Naive B cell (primary cell): ENCODE measurements around the gene CLPSL2. TPM values are rescaled to one million over a fixed set of nuclear protein-coding genes. Genes with fewer than 3 reads are reported as not detected.

ENCODE experiments used
- ATAC-seq, 2 donors: fragments of 150-1000 bp; cut with Tn5 transposase; 2 replicates each; pipeline ENCODE4 v1.10.0; 2021; ENCODE audit warnings: low read depth in 2 of 2, mild to moderate bottlenecking in 2 of 2, moderate library complexity in 2 of 2
- DNase-seq: peaks from one replicate; pipeline ENCODE4 v3.0.0; 2022
- H3K27ac Mint-ChIP-seq, 6 donors: one replicate each; pipeline ENCODE4 v1.8.0; 2020 to 2022; ENCODE audit warnings: mild to moderate bottlenecking in 6 of 6, mixed read lengths in 6 of 6, moderate library complexity in 5 of 6, inconsistent platforms in 2 of 6
- H3K27me3 Mint-ChIP-seq, 3 donors: one replicate each; pipeline ENCODE4 v1.8.0; 2021 to 2022; ENCODE audit warnings: mixed read lengths in 3 of 3, mild to moderate bottlenecking in 1 of 3
- H3K36me3 Mint-ChIP-seq, 2 donors: one replicate each; pipeline ENCODE4 v1.8.0; 2020 to 2022; ENCODE audit warnings: mixed read lengths in 2 of 2, inconsistent platforms in 1 of 2, mild to moderate bottlenecking in 1 of 2
- H3K4me1 Mint-ChIP-seq, 3 donors: one replicate each; pipeline ENCODE4 v1.8.0; 2020 to 2022; ENCODE audit warnings: mixed read lengths in 3 of 3, inconsistent platforms in 1 of 3, mild to moderate bottlenecking in 1 of 3, moderate library complexity in 1 of 3
- H3K4me3 Mint-ChIP-seq, 8 donors: one replicate each; pipeline ENCODE4 v1.8.0; 2020 to 2022; ENCODE audit warnings: mild to moderate bottlenecking in 8 of 8, mixed read lengths in 8 of 8, moderate library complexity in 8 of 8, inconsistent platforms in 2 of 8
- H3K9me3 Mint-ChIP-seq, 7 donors: one replicate each; pipeline ENCODE4 v1.8.0; 2020 to 2022; ENCODE audit warnings: mixed read lengths in 7 of 7, mild to moderate bottlenecking in 5 of 7, inconsistent platforms in 2 of 7, moderate library complexity in 1 of 7
- polyA plus RNA-seq, 6 donors: library from polyadenylated mRNA; unstranded; fragments of 300-500 nt; fragmentation: Illumina TruSeq; gene quantifications; one replicate each; pipeline ENCODE4 v1.2.3, GENCODE V29; 2021; ENCODE audit warnings: low read depth in 6 of 6

CLPSL2 gene
- polyA plus RNA-seq, 6 donors from 2014 or later = not detected

- Mint-ChIP-seq H3K4me3 (peak overlapping the region in 1 of 8 donors; percentile 65), H3K36me3 (no peaks in the 10 kb centered on the region), H3K27ac (peak overlapping the region in 2 of 6 donors; percentile 53 to 84), H3K9me3 (no peaks in the 10 kb centered on the region), H3K4me1 (peaks cover 27 to 39% (median 27%) of the 10 kb centered on the region in 3 donors), H3K27me3 (no peaks in the 10 kb centered on the region)
- DNase-seq = peak; percentile 82
- peak; percentile 33 to 40 for ATAC-seq
These were observed 40.0 kb upstream of the CLPSL2 start for GRCh38 chr6:35736253-35736894.

GRCh38 chr6:35736982-35737412, 39.4 kb upstream of the CLPSL2 start, which contains the start of gene ARMC12:
Gene ARMC12 (plus strand): TSS chr6:35737032. CDS start chr6:35737109, 77 bp downstream.
- peaks cover 24 to 38% (median 26%) of the 10 kb centered on the region in 3 donors for H3K4me1 Mint-ChIP-seq
- no peaks in the 10 kb centered on the region for H3K36me3 Mint-ChIP-seq
- no peaks in the 10 kb centered on the region for H3K27me3 Mint-ChIP-seq
- no peaks in the 10 kb centered on the region for H3K9me3 Mint-ChIP-seq
- peak within 1 kb of the TSS in 4 of 6 donors; percentile 59 to 84 (median 74) for H3K27ac Mint-ChIP-seq
- DNase-seq (no peak), ATAC-seq (no peak)
- peak within 1 kb of the TSS in 2 of 8 donors; percentile 56 to 65 for H3K4me3 Mint-ChIP-seq

GRCh38 chr6:35737413-35738211, 38.8 kb upstream of the CLPSL2 start:
- Mint-ChIP-seq H3K36me3 (no peaks in the 10 kb centered on the region), H3K27me3 (no peaks in the 10 kb centered on the region), H3K27ac (peak overlapping the region in 3 of 6 donors; percentile 59 to 77 (median 71)), H3K4me3 (peak overlapping the region in 2 of 8 donors; percentile 37 to 56), H3K4me1 (peaks cover 19 to 32% (median 20%) of the 10 kb centered on the region in 3 donors), H3K9me3 (no peaks in the 10 kb centered on the region)
- DNase-seq (peak; percentile 62), ATAC-seq (peak; percentile 59 to 70)

GRCh38 chr6:35739645-35740524, 36.5 kb upstream of the CLPSL2 start:
- H3K4me3 Mint-ChIP-seq = peak overlapping the region in 1 of 8 donors; percentile 16
- no peaks in the 10 kb centered on the region for H3K9me3 Mint-ChIP-seq
- H3K27ac Mint-ChIP-seq = peak overlapping the region in 4 of 6 donors; percentile 13 to 68 (median 36)
- H3K4me1 Mint-ChIP-seq = peaks cover 13 to 25% (median 16%) of the 10 kb centered on the region in 3 donors
- ATAC-seq = no peak
- no peaks in the 10 kb centered on the region for H3K36me3 Mint-ChIP-seq
- no peaks in the 10 kb centered on the region for H3K27me3 Mint-ChIP-seq
- no peak for DNase-seq

GRCh38 chr6:35742842-35743241, 33.6 kb upstream of the CLPSL2 start:
- peaks cover 0 to under 1% (median 0%) of the 10 kb centered on the region in 3 donors for H3K4me1 Mint-ChIP-seq
- no peak overlapping the region for H3K4me3 Mint-ChIP-seq
- peaks cover 0 to 9% (median 0%) of the 10 kb centered on the region in 3 donors for H3K27me3 Mint-ChIP-seq
- DNase-seq = no peak
- H3K9me3 Mint-ChIP-seq = peaks cover 0 to 7% (median 3%) of the 10 kb centered on the region in 7 donors
- ATAC-seq = no peak
- H3K36me3 Mint-ChIP-seq = peaks cover 0 to 3% of the 10 kb centered on the region in 2 donors
- H3K27ac Mint-ChIP-seq = no peak overlapping the region

GRCh38 chr6:35745509-35745908, 30.9 kb upstream of the CLPSL2 start:
- Mint-ChIP-seq H3K9me3 (peaks cover 0 to 14% (median 6%) of the 10 kb centered on the region in 7 donors), H3K27me3 (peaks cover 0 to 9% (median 0%) of the 10 kb centered on the region in 3 donors), H3K27ac (no peak overlapping the region), H3K4me3 (no peak overlapping the region), H3K4me1 (no peaks in the 10 kb centered on the region), H3K36me3 (peaks cover 0 to 5% of the 10 kb centered on the region in 2 donors)
- DNase-seq (no peak), ATAC-seq (no peak)

GRCh38 chr6:35746516-35746915, 29.9 kb upstream of the CLPSL2 start:
- Mint-ChIP-seq H3K27ac (peak overlapping the region in 1 of 6 donors; percentile 11), H3K9me3 (peaks cover 0 to 14% (median 6%) of the 10 kb centered on the region in 7 donors), H3K27me3 (peaks cover 0 to 9% (median 0%) of the 10 kb centered on the region in 3 donors), H3K4me1 (no peaks in the 10 kb centered on the region), H3K4me3 (no peak overlapping the region), H3K36me3 (peaks cover 0 to 5% of the 10 kb centered on the region in 2 donors)
- DNase-seq (no peak), ATAC-seq (no peak)

- no peaks in the 10 kb centered on the region for H3K4me1 Mint-ChIP-seq
- H3K4me3 Mint-ChIP-seq = no peak overlapping the region
- H3K9me3 Mint-ChIP-seq = peaks cover 0 to 14% (median 6%) of the 10 kb centered on the region in 7 donors
- ATAC-seq (no peak), DNase-seq (no peak)
- H3K27ac Mint-ChIP-seq = no peak overlapping the region
- H3K27me3 Mint-ChIP-seq = peaks cover 0 to 17% (median 0%) of the 10 kb centered on the region in 3 donors
- H3K36me3 Mint-ChIP-seq = peaks cover 0 to 5% of the 10 kb centered on the region in 2 donors
These were observed 28.5 kb upstream of the CLPSL2 start for GRCh38 chr6:35747877-35748276.

GRCh38 chr6:35750557-35750956, 25.8 kb upstream of the CLPSL2 start:
- Mint-ChIP-seq H3K27me3 (peaks cover 0 to 17% (median 0%) of the 10 kb centered on the region in 3 donors), H3K4me1 (no peaks in the 10 kb centered on the region), H3K27ac (no peak overlapping the region), H3K4me3 (no peak overlapping the region), H3K36me3 (peaks cover 0 to 5% of the 10 kb centered on the region in 2 donors), H3K9me3 (peaks cover 0 to 14% (median 6%) of the 10 kb centered on the region in 7 donors)
- DNase-seq = no peak
- ATAC-seq = no peak

- H3K27ac Mint-ChIP-seq = peak overlapping the region in 1 of 6 donors; percentile 70
- H3K36me3 Mint-ChIP-seq = peaks cover 0 to 5% of the 10 kb centered on the region in 2 donors
- peaks cover 0 to 10% (median 0%) of the 10 kb centered on the region in 3 donors for H3K27me3 Mint-ChIP-seq
- no peaks in the 10 kb centered on the region for H3K4me1 Mint-ChIP-seq
- ATAC-seq (no peak), DNase-seq (no peak)
- H3K9me3 Mint-ChIP-seq = peaks cover 0 to 14% (median 6%) of the 10 kb centered on the region in 7 donors
- H3K4me3 Mint-ChIP-seq = no peak overlapping the region
These were observed 24.8 kb upstream of the CLPSL2 start for GRCh38 chr6:35751594-35751993.

GRCh38 chr6:35752330-35752729, 24.1 kb upstream of the CLPSL2 start:
- H3K27me3 Mint-ChIP-seq = peaks cover 0 to 8% (median 0%) of the 10 kb centered on the region in 3 donors
- H3K36me3 Mint-ChIP-seq = peaks cover 0 to 5% of the 10 kb centered on the region in 2 donors
- H3K27ac Mint-ChIP-seq = no peak overlapping the region
- H3K9me3 Mint-ChIP-seq = peaks cover 0 to 13% (median 6%) of the 10 kb centered on the region in 7 donors
- H3K4me1 Mint-ChIP-seq = peaks cover 0 to under 1% (median 0%) of the 10 kb centered on the region in 3 donors
- ATAC-seq (no peak), DNase-seq (no peak)
- H3K4me3 Mint-ChIP-seq = no peak overlapping the region

GRCh38 chr6:35754452-35755277, 21.7 kb upstream of the CLPSL2 start:
- Mint-ChIP-seq H3K4me3 (no peak overlapping the region), H3K27me3 (peaks cover 0 to 8% (median 0%) of the 10 kb centered on the region in 3 donors), H3K27ac (peak overlapping the region in 2 of 6 donors; percentile 24 to 27), H3K36me3 (no peaks in the 10 kb centered on the region), H3K4me1 (peaks cover 17 to 24% (median 20%) of the 10 kb centered on the region in 3 donors), H3K9me3 (peaks cover 0 to 2% (median 0%) of the 10 kb centered on the region in 7 donors)
- no peak for ATAC-seq
- no peak for DNase-seq
